T-helper 1 cell treated with Interleukin-12 subunit alpha and Interleukin-12 subunit beta and Interleukin-4 antibody, amounts not matched to agents 30 ng/mL and 1 ng/mL, for 36 hours (primary cell): Measurements from ENCODE around the gene ALG11. TPM values are rescaled to one million over a fixed set of nuclear protein-coding genes. Genes with fewer than 3 reads are reported as not detected.

Experiments
- intact Hi-C: fragments of 100-400 bp; cut with micrococcal nuclease; formaldehyde crosslinking; loops from one replicate; pipeline ENCODE4 v1.15.1; 2024
- total RNA-seq: library from RNA; stranded (reverse); gene quantifications from 2 replicates; pipeline ENCODE4 v1.2.3, GENCODE V29; 2022

The ALG11 gene
- total RNA-seq, 1 donor from 2014 or later = 31.9 TPM

GRCh38 chr13:51997186-51997585 lies 15.0 kb upstream of the ALG11 start:
- intact Hi-C loops = no loop called here

- intact Hi-C loops = no loop called here
Measured at GRCh38 chr13:51997641-51998330, 14.4 kb upstream of the ALG11 start.

- intact Hi-C loops = no loop called here
Measured at GRCh38 chr13:51998723-51999509, 13.3 kb upstream of the ALG11 start.

- intact Hi-C loops = no loop called here
Measured at GRCh38 chr13:51999510-51999911, 12.7 kb upstream of the ALG11 start.

DNA sequence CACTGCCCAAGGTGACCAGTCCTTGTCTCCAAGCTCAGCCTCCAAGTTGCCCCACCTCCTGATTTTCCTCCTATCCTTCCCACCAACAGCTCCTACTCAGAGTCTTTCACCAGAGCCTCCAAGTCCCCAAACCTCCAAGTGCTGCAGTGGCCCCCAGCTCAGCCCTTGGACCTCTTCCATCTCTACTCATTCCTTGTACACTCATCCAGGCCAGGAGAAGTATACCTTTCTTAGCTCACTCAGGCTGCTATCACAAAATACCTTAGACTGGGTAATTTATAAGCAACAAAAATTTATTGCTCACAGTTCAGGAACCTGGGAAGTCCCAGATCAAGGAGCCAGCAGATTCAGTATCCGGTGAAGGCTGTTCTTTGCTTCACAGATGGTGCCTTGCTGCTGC lies 12.3 kb upstream of the ALG11 start:
- intact Hi-C loops = loop anchor here (2.0 kb wide), 1 partner anchor 237 kb away; no protein-coding TSS in a partner anchor

GRCh38 chr13:52001120-52001731 lies 11.0 kb upstream of the ALG11 start:
- intact Hi-C loops = loop anchor here (1.0 to 2.0 kb wide), 5 partner anchors 11 to 449 kb away; partner anchors contain the start of genes ALG11 and VPS36

GRCh38 chr13:52002361-52002760 lies 9.8 kb upstream of the ALG11 start:
- intact Hi-C loops = no loop called here

DNA sequence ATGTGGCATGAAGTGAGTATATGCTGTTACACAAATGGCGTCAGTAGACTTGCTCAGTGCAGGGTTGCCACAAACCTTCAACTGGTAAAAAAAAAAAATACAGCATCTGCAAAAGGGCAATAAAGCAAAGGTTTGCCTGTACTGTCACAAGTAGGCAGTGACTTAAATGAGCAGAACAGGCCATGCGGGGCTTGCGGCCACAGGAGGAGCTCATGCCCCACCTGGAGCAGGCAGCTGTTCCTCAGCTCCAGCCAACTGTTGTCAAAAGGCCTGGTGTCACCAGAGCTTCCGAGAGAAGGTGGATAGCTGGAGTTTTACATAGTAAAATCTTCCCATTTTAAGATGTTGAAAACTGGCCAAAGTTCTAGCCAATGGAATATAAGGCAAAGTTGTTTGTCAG lies 8.7 kb upstream of the ALG11 start:
- intact Hi-C loops = no loop called here

GRCh38 chr13:52004511-52005170 lies 7.6 kb upstream of the ALG11 start:
- intact Hi-C loops = no loop called here

GRCh38 chr13:52005841-52006522 lies 6.2 kb upstream of the ALG11 start:
- intact Hi-C loops = no loop called here

GRCh38 chr13:52006523-52007245 lies 5.5 kb upstream of the ALG11 start:
- intact Hi-C loops = no loop called here

DNA sequence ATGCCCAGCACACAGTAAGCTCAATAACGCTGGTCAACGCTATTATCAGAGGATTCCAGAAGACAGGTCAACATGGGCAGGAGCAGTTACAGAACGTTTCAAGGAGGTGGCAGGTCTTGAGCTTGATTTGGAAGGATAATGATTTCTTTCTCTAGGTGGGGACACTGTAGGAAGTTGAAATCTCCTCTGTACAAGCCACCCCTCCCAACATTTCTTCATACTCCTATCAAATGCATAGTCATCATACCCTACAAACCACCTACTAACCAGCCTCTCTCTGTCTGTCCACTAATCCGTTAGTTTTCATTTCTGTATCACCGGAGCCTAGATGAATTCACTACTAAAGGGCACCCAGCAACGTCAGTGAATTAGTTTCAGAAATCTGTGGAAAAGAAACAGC lies 2.3 kb upstream of the ALG11 start:
- intact Hi-C loops = no loop called here

DNA sequence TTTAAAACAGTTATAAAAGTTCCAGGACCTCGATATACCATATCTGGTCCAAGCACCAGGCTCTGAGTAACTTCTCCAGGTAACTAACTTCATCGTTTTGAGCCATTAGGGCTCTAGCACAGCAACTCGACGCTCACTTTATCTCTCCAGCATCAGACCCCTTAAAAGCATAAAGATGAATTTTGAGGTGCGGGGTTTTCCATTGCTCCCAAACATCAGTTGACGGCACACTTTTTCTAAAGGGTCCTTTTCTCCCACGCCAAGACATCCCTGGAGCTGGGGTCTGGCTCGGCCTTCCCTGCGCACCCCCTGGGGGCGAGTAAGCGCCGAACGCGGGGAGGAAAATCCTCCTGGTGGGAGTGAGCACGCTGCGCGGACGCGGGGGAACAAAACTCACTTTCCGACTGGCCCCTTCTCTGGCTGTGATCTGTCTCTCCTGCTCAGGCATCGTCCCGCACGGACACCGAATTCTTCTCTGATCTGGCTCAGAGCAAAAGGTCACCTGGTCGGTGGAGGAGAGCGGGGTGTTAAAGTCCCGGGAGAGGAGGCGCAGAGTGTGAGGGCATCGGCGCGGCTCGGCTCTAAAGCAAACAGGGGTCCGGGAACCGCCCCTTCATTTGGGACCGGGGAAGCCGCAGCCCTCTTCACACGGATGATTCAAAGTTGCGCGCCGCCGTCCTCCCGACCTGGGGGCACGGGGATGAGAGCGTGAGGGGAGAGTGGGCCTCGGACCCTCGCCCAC lies 1.1 kb upstream of the ALG11 start, which contains the start of gene ATP7B:
Gene ATP7B, minus strand, starts transcription at position 561 of the 742 bp plus-strand sequence. Its CDS starts 113 bp downstream, at position 448.
- intact Hi-C loops = no loop called here

DNA sequence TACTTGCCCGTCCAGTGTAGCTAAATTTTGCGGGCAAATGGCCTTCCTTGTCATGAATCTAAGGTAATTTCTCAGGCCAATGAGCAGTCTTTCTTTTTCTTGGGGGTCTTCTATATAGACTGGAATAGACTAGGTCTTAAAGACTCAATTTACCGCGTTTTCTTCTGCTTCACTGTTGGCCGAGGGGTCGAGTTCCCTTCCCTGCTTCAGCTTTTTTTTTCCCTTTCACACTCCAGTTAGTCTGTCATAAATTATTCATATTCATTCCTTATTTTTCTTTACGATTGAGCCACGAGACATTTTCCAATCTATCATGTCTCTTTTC lies 276 bp downstream of the ALG11 start:
- intact Hi-C loops = loop anchor here (1.0 to 2.0 kb wide), 14 partner anchors 11 to 1646 kb away; partner anchors contain the start of genes CKAP2, INTS6, NEK3 and SUGT1

GRCh38 chr13:52016296-52016695 lies 4.1 kb downstream of the ALG11 start:
- intact Hi-C loops = no loop called here

DNA sequence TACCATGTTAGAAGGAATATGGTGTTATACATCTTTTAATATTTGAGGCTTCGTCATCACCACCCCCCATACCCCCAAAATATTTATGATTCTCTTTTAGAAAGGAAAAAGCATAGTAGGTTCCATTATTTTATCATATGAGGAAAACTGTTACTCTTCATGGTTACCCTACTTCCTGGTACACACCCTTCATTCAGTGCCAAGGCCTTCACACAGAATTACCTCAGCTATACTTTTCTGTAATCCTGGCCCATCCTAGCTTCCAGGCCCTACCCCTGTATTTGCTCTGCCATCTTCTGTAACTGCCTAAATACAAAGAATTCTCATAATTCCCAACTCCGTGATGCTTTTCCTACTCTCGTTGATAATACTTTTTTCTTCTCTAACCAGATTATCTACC lies 8.0 kb downstream of the ALG11 start:
- intact Hi-C loops = no loop called here

DNA sequence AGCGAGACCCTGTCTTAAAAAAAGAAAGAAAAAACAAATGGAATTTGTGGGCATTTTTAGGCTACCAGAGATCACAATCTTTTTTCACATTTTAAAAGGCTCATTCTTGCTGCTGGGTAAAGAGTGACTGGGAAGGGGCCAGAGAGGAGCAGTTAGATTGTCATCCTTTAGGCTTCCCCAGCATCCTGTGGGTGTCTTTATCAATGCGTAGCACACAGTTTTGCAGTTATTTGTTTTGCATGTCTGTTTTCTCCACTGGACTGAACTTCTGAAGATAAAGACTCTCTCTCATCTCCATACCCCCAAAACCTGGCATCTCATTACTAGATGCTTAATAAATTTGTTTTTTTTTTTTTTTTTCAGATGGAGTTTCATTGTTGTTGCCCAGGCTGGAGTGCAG lies 10.2 kb downstream of the ALG11 start:
- intact Hi-C loops = no loop called here

- intact Hi-C loops = no loop called here
Measured at GRCh38 chr13:52024481-52024880, 12.3 kb downstream of the ALG11 start, which contains the start of gene UTP14C. UTP14C (plus strand) TSS chr13:52024691; CDS start chr13:52028805, 4,114 bp downstream.

GRCh38 chr13:52025475-52026245 lies 13.5 kb downstream of the ALG11 start:
- intact Hi-C loops = no loop called here
